GM23338 (cell line): Measurements from ENCODE around the gene PRSS50. TPM values are rescaled to one million over a fixed set of nuclear protein-coding genes. Genes with fewer than 3 reads are reported as not detected.

Source experiments
- ATAC-seq: fragments of 200-7000 bp; cut with Tn5 transposase; 3 replicates; pipeline ENCODE4 v1.9.1; 2020
- DNase-seq: peaks from one replicate; pipeline ENCODE4 v3.0.0-alpha.2; 2015; ENCODE audit warnings: low spot score
- H2AFZ ChIP-seq: fragments of 200-600 bp; sonication (generic); 2 replicates; pipeline ENCODE4 v1.8.0; 2016; ENCODE audit warnings: antibody characterized with exemption, mild to moderate bottlenecking, moderate library complexity
- H3F3A ChIP-seq: fragments of 200-600 bp; sonication (generic); replicated peaks from 2 replicates; pipeline ENCODE4 v1.8.0; 2017; ENCODE audit warnings: antibody characterized with exemption, mixed run types, low read depth
- H3K27ac ChIP-seq: fragments of 200-600 bp; sonication (generic); 2 replicates; pipeline ENCODE4 v1.6.1; 2016; ENCODE audit warnings: low read depth
- H3K27me3 ChIP-seq: fragments of 200-600 bp; sonication (generic); 2 replicates; pipeline ENCODE4 v1.8.0; 2016; ENCODE audit warnings: mild to moderate bottlenecking, mixed run types, moderate library complexity; ENCODE audit not compliant: insufficient read depth
- H3K36me3 ChIP-seq: fragments of 200-600 bp; sonication (generic); 2 replicates; pipeline ENCODE4 v1.8.0; 2016; ENCODE audit warnings: mild to moderate bottlenecking; ENCODE audit not compliant: insufficient read depth
- H3K4me1 ChIP-seq: fragments of 200-600 bp; sonication (generic); 2 replicates; pipeline ENCODE4 v1.8.0; 2016; ENCODE audit warnings: mild to moderate bottlenecking, moderate library complexity; ENCODE audit not compliant: insufficient read depth
- H3K4me2 ChIP-seq: fragments of 200-600 bp; sonication (generic); 2 replicates; pipeline ENCODE4 v1.7.1; 2017; ENCODE audit warnings: mixed run types
- H3K4me3 ChIP-seq: fragments of 200-600 bp; sonication (generic); 2 replicates; pipeline ENCODE4 v1.6.1; 2016; ENCODE audit warnings: mixed run types
- H3K79me2 ChIP-seq: fragments of 200-600 bp; sonication (generic); replicated peaks from 2 replicates; pipeline ENCODE4 v1.8.0; 2017; ENCODE audit warnings: mild to moderate bottlenecking; ENCODE audit not compliant: insufficient read depth
- H3K9me2 ChIP-seq: fragments of 200-600 bp; sonication (generic); 2 replicates; pipeline ENCODE4 v1.8.0; 2017; ENCODE audit not compliant: insufficient read depth
- H4K20me1 ChIP-seq: fragments of 200-600 bp; sonication (generic); replicated peaks from 2 replicates; pipeline ENCODE4 v1.8.0; 2017; ENCODE audit warnings: mild to moderate bottlenecking; ENCODE audit not compliant: insufficient read depth
- H3K27ac Mint-ChIP-seq: 2 replicates; pipeline ENCODE4 v1.8.0; 2020; ENCODE audit warnings: inconsistent platforms, mild to moderate bottlenecking, moderate library complexity, mixed read lengths
- H3K27me3 Mint-ChIP-seq: 3 replicates; pipeline ENCODE4 v1.8.0; 2022; ENCODE audit warnings: low read depth, mild to moderate bottlenecking, moderate library complexity, mixed read lengths, inconsistent platforms; ENCODE audit not compliant: insufficient read depth, poor library complexity
- H3K36me3 Mint-ChIP-seq: 3 replicates; pipeline ENCODE4 v1.8.0; 2021; ENCODE audit warnings: low read depth, mild to moderate bottlenecking, inconsistent platforms, moderate library complexity, mixed read lengths
- H3K4me1 Mint-ChIP-seq: 3 replicates; pipeline ENCODE4 v1.8.0; 2020; ENCODE audit warnings: mild to moderate bottlenecking, inconsistent platforms, mixed read lengths
- H3K4me3 Mint-ChIP-seq: 3 replicates; pipeline ENCODE4 v1.8.0; 2021; ENCODE audit warnings: moderate library complexity, mild to moderate bottlenecking, inconsistent platforms, mixed read lengths
- H3K9me3 Mint-ChIP-seq: 3 replicates; pipeline ENCODE4 v1.8.0; 2020; ENCODE audit warnings: moderate library complexity, mild to moderate bottlenecking, inconsistent platforms, mixed read lengths
- CREB1 ChIP-seq: fragments of 250-450 bp; sonication (Bioruptor Pico); IDR thresholded peaks from 2 replicates; pipeline ENCODE4 v1.5.0; 2020; ENCODE audit warnings: low read depth, mild to moderate bottlenecking, moderate library complexity
- ETS1 ChIP-seq: IDR thresholded peaks from 2 replicates; pipeline ENCODE4 v1.6.1; 2016; ENCODE audit warnings: antibody characterized with exemption
- EZH2 ChIP-seq: fragments of 200-600 bp; sonication (generic); IDR thresholded peaks from one replicate; pipeline ENCODE4 v1.8.0; 2017; ENCODE audit warnings: antibody characterized with exemption, mild to moderate bottlenecking, low read depth; ENCODE audit not compliant: unreplicated experiment
- EZH2phosphoT487 ChIP-seq: fragments of 200-600 bp; sonication (generic); IDR thresholded peaks from one replicate; pipeline ENCODE4 v1.8.1; 2018; ENCODE audit warnings: antibody characterized with exemption; ENCODE audit not compliant: unreplicated experiment
- JUNB ChIP-seq: IDR thresholded peaks from one replicate; pipeline ENCODE4 v1.6.1; 2016; ENCODE audit warnings: antibody characterized with exemption; ENCODE audit not compliant: unreplicated experiment
- NANOG ChIP-seq: IDR thresholded peaks from 2 replicates; pipeline ENCODE4 v1.6.1; 2016; ENCODE audit warnings: antibody characterized with exemption, borderline replicate concordance
- POLR2AphosphoS5 ChIP-seq: IDR thresholded peaks from 2 replicates; pipeline ENCODE4 v1.6.1; 2016; ENCODE audit warnings: antibody characterized with exemption, low read depth
- STAT1 ChIP-seq: IDR thresholded peaks from one replicate; pipeline ENCODE4 v1.6.1; 2016; ENCODE audit warnings: antibody characterized with exemption; ENCODE audit not compliant: unreplicated experiment
- ZNF114 ChIP-seq: fragments of 250-450 bp; sonication (Bioruptor Pico); IDR thresholded peaks from 2 replicates; pipeline ENCODE4 v1.5.0; 2020; ENCODE audit warnings: mild to moderate bottlenecking, moderate library complexity
- ZNF331 ChIP-seq: fragments of 250-450 bp; sonication (Bioruptor Pico); IDR thresholded peaks from 2 replicates; pipeline ENCODE4 v1.5.0; 2020; ENCODE audit warnings: low read depth, mild to moderate bottlenecking, moderate library complexity
- polyA plus RNA-seq: library from polyadenylated mRNA; unstranded; fragments of >200 nt; fragmentation: Nextera tagmentation; extraction: Ambion mirVana; gene quantifications from 2 replicates; pipeline ENCODE4 v1.2.1, GENCODE V29; 2016
- total RNA-seq: library from RNA; depleted of rRNA; stranded (reverse); fragments of >200 nt; shearing (Covaris generic); gene quantifications from 2 replicates; pipeline ENCODE4 v1.2.3, GENCODE V29; 2014
- TF ChIP-seq, protein P1 (sequence below): IDR thresholded peaks from one replicate; pipeline ENCODE4 v1.6.1; 2018; ENCODE audit warnings: antibody characterized with exemption; ENCODE audit not compliant: unreplicated experiment
- TF ChIP-seq, protein P2 (sequence below), 2 experiments: fragments of 200-600 bp in 1 of 2; sonication (generic) in 1 of 2; conservative IDR thresholded peaks; 2 replicates each; pipeline versions ENCODE4 v1.5.1 to v1.6.1; 2016 to 2017; ENCODE audit warnings: antibody characterized with exemption in 2 of 2, low read depth in 2 of 2, mild to moderate bottlenecking in 2 of 2, moderate library complexity in 1 of 2
- TF ChIP-seq, protein P3 (sequence below): fragments of 250-450 bp; sonication (Bioruptor Pico); IDR thresholded peaks from 2 replicates; pipeline ENCODE4 v1.5.0; 2020; ENCODE audit warnings: mild to moderate bottlenecking, moderate library complexity

PRSS50 gene
- total and polyA plus RNA-seq, 2 experiments from 2014 or later: 0.60 to 1.5 TPM

DNA sequence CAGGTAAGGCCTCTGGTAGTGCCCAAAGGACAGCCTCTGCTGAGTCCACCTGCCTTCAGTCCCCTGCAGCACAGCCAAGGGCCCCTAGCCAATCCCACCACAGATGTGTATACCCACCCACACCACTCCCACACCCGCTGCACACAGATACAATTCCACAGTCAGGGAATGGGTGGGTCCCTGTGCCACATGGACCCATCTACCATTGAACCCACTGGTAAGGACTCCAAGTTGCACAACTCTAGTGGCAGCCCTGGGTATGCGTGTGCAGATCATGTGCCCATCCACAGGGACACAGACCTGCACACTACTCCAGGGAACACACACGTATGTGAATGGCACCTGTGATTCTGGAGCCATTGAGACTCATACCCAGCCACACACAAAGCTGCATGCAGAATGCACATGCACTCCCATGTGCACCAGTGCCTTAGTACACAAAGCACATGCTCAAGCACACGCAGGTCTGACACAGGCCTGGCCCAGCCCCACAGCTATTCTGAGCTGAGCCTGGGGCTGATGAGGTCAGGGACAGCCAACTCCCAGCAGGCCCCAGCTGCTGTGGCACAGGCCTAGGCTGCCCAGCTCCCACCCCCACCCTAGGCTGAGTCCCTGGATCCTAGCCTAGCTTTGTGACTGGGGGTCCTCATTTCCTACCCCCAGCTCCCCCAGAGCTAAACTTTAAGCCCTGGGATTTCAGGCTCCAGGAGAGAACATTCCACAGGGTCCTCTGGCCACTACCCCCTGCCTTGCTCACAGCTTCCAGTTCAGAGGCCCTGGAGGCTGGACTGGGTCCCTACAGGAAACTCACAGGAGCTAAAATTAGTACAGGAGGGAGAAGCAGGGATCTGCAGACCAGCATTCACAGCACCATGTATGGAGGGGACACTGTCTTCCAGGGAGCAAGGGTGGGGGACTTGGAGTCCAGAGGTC is 21.4 kb downstream of the PRSS50 start:
- H3F3A ChIP-seq: no peaks in the 10 kb centered on the region
- Mint-ChIP-seq H3K4me3 (no peak overlapping the region), H3K36me3 (no peaks in the 10 kb centered on the region; the same call in 2 of the 3 replicates), H3K27ac (no peak overlapping the region), H3K9me3 (no peaks in the 10 kb centered on the region), H3K27me3 (peaks cover 36% of the 10 kb centered on the region), H3K4me1 (peaks cover 15% of the 10 kb centered on the region)
- H4K20me1 ChIP-seq: no peaks in the 10 kb centered on the region
- DNase-seq: no peak
- H3K27me3 ChIP-seq: peaks cover 36% of the 10 kb centered on the region
- no peaks in the 10 kb centered on the region for H3K36me3 ChIP-seq
- TF ChIP-seq, protein P1, sequence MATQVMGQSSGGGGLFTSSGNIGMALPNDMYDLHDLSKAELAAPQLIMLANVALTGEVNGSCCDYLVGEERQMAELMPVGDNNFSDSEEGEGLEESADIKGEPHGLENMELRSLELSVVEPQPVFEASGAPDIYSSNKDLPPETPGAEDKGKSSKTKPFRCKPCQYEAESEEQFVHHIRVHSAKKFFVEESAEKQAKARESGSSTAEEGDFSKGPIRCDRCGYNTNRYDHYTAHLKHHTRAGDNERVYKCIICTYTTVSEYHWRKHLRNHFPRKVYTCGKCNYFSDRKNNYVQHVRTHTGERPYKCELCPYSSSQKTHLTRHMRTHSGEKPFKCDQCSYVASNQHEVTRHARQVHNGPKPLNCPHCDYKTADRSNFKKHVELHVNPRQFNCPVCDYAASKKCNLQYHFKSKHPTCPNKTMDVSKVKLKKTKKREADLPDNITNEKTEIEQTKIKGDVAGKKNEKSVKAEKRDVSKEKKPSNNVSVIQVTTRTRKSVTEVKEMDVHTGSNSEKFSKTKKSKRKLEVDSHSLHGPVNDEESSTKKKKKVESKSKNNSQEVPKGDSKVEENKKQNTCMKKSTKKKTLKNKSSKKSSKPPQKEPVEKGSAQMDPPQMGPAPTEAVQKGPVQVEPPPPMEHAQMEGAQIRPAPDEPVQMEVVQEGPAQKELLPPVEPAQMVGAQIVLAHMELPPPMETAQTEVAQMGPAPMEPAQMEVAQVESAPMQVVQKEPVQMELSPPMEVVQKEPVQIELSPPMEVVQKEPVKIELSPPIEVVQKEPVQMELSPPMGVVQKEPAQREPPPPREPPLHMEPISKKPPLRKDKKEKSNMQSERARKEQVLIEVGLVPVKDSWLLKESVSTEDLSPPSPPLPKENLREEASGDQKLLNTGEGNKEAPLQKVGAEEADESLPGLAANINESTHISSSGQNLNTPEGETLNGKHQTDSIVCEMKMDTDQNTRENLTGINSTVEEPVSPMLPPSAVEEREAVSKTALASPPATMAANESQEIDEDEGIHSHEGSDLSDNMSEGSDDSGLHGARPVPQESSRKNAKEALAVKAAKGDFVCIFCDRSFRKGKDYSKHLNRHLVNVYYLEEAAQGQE: no peak
- TF ChIP-seq JUNB (no peak), ZNF114 (CRISPR knock-in tag) (no peak), POLR2AphosphoS5 (no peak), EZH2phosphoT487 (no peak), CREB1 (CRISPR knock-in tag) (no peak), ETS1 (no peak), NANOG (no peak), STAT1 (no peak), EZH2 (no peak), ZNF331 (no peak)
- TF ChIP-seq, protein P2, sequence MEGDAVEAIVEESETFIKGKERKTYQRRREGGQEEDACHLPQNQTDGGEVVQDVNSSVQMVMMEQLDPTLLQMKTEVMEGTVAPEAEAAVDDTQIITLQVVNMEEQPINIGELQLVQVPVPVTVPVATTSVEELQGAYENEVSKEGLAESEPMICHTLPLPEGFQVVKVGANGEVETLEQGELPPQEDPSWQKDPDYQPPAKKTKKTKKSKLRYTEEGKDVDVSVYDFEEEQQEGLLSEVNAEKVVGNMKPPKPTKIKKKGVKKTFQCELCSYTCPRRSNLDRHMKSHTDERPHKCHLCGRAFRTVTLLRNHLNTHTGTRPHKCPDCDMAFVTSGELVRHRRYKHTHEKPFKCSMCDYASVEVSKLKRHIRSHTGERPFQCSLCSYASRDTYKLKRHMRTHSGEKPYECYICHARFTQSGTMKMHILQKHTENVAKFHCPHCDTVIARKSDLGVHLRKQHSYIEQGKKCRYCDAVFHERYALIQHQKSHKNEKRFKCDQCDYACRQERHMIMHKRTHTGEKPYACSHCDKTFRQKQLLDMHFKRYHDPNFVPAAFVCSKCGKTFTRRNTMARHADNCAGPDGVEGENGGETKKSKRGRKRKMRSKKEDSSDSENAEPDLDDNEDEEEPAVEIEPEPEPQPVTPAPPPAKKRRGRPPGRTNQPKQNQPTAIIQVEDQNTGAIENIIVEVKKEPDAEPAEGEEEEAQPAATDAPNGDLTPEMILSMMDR (conservative IDR thresholded peaks at IDR 0.05; ENCODE audit: low read depth in 2 of 2): no peak
- TF ChIP-seq, protein P3, sequence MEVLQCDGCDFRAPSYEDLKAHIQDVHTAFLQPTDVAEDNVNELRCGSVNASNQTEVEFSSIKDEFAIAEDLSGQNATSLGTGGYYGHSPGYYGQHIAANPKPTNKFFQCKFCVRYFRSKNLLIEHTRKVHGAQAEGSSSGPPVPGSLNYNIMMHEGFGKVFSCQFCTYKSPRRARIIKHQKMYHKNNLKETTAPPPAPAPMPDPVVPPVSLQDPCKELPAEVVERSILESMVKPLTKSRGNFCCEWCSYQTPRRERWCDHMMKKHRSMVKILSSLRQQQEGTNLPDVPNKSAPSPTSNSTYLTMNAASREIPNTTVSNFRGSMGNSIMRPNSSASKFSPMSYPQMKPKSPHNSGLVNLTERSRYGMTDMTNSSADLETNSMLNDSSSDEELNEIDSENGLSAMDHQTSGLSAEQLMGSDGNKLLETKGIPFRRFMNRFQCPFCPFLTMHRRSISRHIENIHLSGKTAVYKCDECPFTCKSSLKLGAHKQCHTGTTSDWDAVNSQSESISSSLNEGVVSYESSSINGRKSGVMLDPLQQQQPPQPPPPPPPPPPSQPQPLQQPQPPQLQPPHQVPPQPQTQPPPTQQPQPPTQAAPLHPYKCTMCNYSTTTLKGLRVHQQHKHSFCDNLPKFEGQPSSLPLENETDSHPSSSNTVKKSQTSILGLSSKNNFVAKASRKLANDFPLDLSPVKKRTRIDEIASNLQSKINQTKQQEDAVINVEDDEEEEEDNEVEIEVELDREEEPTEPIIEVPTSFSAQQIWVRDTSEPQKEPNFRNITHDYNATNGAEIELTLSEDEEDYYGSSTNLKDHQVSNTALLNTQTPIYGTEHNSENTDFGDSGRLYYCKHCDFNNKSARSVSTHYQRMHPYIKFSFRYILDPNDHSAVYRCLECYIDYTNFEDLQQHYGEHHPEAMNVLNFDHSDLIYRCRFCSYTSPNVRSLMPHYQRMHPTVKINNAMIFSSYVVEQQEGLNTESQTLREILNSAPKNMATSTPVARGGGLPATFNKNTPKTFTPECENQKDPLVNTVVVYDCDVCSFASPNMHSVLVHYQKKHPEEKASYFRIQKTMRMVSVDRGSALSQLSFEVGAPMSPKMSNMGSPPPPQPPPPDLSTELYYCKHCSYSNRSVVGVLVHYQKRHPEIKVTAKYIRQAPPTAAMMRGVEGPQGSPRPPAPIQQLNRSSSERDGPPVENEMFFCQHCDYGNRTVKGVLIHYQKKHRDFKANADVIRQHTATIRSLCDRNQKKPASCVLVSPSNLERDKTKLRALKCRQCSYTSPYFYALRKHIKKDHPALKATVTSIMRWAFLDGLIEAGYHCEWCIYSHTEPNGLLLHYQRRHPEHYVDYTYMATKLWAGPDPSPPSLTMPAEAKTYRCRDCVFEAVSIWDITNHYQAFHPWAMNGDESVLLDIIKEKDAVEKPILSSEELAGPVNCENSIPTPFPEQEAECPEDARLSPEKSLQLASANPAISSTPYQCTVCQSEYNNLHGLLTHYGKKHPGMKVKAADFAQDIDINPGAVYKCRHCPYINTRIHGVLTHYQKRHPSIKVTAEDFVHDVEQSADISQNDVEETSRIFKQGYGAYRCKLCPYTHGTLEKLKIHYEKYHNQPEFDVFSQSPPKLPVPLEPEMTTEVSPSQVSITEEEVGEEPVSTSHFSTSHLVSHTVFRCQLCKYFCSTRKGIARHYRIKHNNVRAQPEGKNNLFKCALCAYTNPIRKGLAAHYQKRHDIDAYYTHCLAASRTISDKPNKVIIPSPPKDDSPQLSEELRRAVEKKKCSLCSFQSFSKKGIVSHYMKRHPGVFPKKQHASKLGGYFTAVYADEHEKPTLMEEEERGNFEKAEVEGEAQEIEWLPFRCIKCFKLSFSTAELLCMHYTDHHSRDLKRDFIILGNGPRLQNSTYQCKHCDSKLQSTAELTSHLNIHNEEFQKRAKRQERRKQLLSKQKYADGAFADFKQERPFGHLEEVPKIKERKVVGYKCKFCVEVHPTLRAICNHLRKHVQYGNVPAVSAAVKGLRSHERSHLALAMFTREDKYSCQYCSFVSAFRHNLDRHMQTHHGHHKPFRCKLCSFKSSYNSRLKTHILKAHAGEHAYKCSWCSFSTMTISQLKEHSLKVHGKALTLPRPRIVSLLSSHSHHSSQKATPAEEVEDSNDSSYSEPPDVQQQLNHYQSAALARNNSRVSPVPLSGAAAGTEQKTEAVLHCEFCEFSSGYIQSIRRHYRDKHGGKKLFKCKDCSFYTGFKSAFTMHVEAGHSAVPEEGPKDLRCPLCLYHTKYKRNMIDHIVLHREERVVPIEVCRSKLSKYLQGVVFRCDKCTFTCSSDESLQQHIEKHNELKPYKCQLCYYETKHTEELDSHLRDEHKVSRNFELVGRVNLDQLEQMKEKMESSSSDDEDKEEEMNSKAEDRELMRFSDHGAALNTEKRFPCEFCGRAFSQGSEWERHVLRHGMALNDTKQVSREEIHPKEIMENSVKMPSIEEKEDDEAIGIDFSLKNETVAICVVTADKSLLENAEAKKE: no peak
- H3K27ac ChIP-seq: no peak overlapping the region
- no peak overlapping the region for H3K4me3 ChIP-seq
- peaks cover 4% of the 10 kb centered on the region; the same call in 1 of the 2 replicates for H3K4me1 ChIP-seq
- no peak for ATAC-seq
- H3K79me2 ChIP-seq: no peaks in the 10 kb centered on the region
- no peak overlapping the region for H2AFZ ChIP-seq
- H3K4me2 ChIP-seq: no peak overlapping the region
- H3K9me2 ChIP-seq: no peaks in the 10 kb centered on the region
